ENCODE data around the gene KLHL17. TPM values are rescaled to one million over a fixed set of nuclear protein-coding genes. Genes with fewer than 3 reads are reported as not detected.

The KLHL17 gene
- total and polyA plus RNA-seq, 9 of the 15 experiments (the other 6 are each of a cell fraction or from before 2014, with no cell fraction given) = 0.14 to 84.8 (median 13.0) TPM

DNA sequence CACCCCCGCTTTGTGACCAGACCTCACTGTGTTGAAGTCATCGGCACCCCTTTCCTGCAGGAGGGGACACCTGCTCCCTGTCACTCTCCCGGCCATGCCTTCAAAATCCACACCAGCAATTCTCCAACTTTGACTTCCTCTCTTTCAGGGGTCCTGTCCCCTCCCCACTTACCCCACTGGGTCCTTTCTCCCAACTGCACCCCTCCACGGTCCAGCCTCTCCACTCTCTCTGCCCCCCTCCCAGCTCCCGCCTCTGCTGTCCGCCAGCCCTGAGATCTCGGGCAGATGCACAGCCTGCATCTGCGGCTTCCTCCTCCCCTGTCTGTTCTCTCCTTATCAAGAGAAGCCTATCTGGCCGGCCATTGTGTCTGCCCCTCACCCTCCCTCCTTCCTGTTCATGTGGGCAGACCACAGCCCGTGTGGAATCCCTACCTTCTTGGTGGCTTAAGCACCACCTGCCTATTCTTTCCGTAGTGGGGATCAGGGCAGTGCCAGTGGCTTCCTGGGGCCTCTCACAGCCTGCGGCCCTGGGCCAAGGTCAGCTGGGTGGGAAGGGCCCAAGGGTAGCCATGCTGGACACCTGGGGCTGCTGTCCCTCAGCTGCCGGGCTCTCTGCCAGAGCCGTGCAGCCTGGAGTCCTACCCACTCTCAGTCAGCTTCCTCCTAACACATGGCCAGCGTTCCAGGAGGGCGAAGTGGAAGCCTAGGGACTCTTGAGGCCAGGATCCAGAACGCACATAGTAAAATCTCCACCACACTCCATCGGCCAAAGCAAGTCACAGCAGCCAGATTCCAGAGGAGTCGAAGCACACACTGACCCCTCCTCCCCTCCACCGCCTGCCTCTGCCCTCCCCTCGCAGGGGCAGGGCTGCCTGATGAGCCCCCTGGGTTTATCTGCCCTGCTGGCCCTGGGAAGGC lies 44.7 kb downstream of the KLHL17 start (continued):
- TF ChIP-seq RNF2 (IDR thresholded peaks at IDR 0.05) (peak; percentile 49; the same call in 1 of the 2 replicates), HDAC1 (IDR thresholded peaks at IDR 0.05) (peak in 1 of 2 experiments; percentile 83; a peak in 2 of 4 replicates), DNMT1 (IDR thresholded peaks at IDR 0.05) (no peak), SPI1 (IDR thresholded peaks at IDR 0.05; ENCODE audit: borderline replicate concordance, low read depth, low read length) (no peak), EP300 (IDR thresholded peaks at IDR 0.05; ENCODE audit: low read length) (peak; percentile 55; the same call in 1 of the 2 replicates), SLC30A9 (CRISPR knock-in tag; IDR thresholded peaks at IDR 0.05) (no peak), DPF2 (IDR thresholded peaks at IDR 0.05) (peak; percentile 83), MTF1 (CRISPR knock-in tag; IDR thresholded peaks at IDR 0.05; ENCODE audit: borderline replicate concordance) (no peak), RAD21 (CRISPR knock-in tag; conservative IDR thresholded peaks at IDR 0.05 in 1 of 2, IDR thresholded peaks at IDR 0.05 in 1 of 2) (0 out of 4 replicates have a peak, but pooled peaks of 1 of the 2 experiments have one; percentile 8), CXXC5 (CRISPR knock-in tag; IDR thresholded peaks at IDR 0.05) (peak; percentile 71), COPS2 (conservative IDR thresholded peaks at IDR 0.05) (no peak), HDAC8 (tag; IDR thresholded peaks at IDR 0.05) (peak; percentile 72), ZNF586 (CRISPR knock-in tag; conservative IDR thresholded peaks at IDR 0.05) (no peak), ETS2 (tag; IDR thresholded peaks at IDR 0.05; ENCODE audit: borderline replicate concordance, poor library complexity, severe bottlenecking) (no peak), KDM5B (IDR thresholded peaks at IDR 0.05; ENCODE audit: insufficient replicate concordance, low read depth, low read length) (no peak)
- TF ChIP-seq, protein P1, sequence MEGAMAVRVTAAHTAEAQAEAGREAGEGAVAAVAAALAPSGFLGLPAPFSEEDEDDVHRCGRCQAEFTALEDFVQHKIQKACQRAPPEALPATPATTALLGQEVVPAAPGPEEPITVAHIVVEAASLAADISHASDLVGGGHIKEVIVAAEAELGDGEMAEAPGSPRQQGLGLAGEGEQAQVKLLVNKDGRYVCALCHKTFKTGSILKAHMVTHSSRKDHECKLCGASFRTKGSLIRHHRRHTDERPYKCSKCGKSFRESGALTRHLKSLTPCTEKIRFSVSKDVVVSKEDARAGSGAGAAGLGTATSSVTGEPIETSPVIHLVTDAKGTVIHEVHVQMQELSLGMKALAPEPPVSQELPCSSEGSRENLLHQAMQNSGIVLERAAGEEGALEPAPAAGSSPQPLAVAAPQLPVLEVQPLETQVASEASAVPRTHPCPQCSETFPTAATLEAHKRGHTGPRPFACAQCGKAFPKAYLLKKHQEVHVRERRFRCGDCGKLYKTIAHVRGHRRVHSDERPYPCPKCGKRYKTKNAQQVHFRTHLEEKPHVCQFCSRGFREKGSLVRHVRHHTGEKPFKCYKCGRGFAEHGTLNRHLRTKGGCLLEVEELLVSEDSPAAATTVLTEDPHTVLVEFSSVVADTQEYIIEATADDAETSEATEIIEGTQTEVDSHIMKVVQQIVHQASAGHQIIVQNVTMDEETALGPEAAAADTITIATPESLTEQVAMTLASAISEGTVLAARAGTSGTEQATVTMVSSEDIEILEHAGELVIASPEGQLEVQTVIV (CRISPR knock-in tag; IDR thresholded peaks at IDR 0.05; ENCODE audit: borderline replicate concordance) = no peak
- TF ChIP-seq, protein P2, sequence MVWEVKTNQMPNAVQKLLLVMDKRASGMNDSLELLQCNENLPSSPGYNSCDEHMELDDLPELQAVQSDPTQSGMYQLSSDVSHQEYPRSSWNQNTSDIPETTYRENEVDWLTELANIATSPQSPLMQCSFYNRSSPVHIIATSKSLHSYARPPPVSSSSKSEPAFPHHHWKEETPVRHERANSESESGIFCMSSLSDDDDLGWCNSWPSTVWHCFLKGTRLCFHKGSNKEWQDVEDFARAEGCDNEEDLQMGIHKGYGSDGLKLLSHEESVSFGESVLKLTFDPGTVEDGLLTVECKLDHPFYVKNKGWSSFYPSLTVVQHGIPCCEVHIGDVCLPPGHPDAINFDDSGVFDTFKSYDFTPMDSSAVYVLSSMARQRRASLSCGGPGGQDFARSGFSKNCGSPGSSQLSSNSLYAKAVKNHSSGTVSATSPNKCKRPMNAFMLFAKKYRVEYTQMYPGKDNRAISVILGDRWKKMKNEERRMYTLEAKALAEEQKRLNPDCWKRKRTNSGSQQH (CRISPR knock-in tag; IDR thresholded peaks at IDR 0.05) = no peak
- TF ChIP-seq, protein P3, sequence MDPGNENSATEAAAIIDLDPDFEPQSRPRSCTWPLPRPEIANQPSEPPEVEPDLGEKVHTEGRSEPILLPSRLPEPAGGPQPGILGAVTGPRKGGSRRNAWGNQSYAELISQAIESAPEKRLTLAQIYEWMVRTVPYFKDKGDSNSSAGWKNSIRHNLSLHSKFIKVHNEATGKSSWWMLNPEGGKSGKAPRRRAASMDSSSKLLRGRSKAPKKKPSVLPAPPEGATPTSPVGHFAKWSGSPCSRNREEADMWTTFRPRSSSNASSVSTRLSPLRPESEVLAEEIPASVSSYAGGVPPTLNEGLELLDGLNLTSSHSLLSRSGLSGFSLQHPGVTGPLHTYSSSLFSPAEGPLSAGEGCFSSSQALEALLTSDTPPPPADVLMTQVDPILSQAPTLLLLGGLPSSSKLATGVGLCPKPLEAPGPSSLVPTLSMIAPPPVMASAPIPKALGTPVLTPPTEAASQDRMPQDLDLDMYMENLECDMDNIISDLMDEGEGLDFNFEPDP (CRISPR knock-in tag; IDR thresholded peaks at IDR 0.05) = no peak
- TF ChIP-seq, protein P4, sequence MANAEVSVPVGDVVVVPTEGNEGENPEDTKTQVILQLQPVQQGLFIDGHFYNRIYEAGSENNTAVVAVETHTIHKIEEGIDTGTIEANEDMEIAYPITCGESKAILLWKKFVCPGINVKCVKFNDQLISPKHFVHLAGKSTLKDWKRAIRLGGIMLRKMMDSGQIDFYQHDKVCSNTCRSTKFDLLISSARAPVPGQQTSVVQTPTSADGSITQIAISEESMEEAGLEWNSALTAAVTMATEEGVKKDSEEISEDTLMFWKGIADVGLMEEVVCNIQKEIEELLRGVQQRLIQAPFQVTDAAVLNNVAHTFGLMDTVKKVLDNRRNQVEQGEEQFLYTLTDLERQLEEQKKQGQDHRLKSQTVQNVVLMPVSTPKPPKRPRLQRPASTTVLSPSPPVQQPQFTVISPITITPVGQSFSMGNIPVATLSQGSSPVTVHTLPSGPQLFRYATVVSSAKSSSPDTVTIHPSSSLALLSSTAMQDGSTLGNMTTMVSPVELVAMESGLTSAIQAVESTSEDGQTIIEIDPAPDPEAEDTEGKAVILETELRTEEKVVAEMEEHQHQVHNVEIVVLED (CRISPR knock-in tag; IDR thresholded peaks at IDR 0.05) = 0 out of 2 replicates have a peak, but pooled peaks have one; percentile 15
